IgD-negative memory B cell (primary cell): ENCODE results near the gene OR2V1. TPM values are rescaled to one million over a fixed set of nuclear protein-coding genes. Genes with fewer than 3 reads are reported as not detected.
"Not testable (repeated sequence)": the region's sequence is repeated elsewhere in the genome, so short reads cannot be mapped to it uniquely, and the experiment has no call there.

ENCODE experiments used
- H3K27ac Mint-ChIP-seq, 3 donors: one replicate each; pipeline ENCODE4 v1.8.0; 2020 to 2022; ENCODE audit warnings: mild to moderate bottlenecking in 3 of 3, mixed read lengths in 3 of 3, moderate library complexity in 1 of 3
- H3K27me3 Mint-ChIP-seq: one replicate; pipeline ENCODE4 v1.8.0; 2021; ENCODE audit warnings: mixed read lengths
- H3K36me3 Mint-ChIP-seq: one replicate; pipeline ENCODE4 v1.8.0; 2020; ENCODE audit warnings: mild to moderate bottlenecking, mixed read lengths
- H3K4me1 Mint-ChIP-seq, 3 donors: one replicate each; pipeline ENCODE4 v1.8.0; 2020 to 2022; ENCODE audit warnings: mixed read lengths in 3 of 3, mild to moderate bottlenecking in 1 of 3
- H3K4me3 Mint-ChIP-seq, 4 donors: one replicate each; pipeline ENCODE4 v1.8.0; 2020 to 2022; ENCODE audit warnings: mild to moderate bottlenecking in 4 of 4, mixed read lengths in 4 of 4, moderate library complexity in 3 of 4
- H3K9me3 Mint-ChIP-seq, 3 donors: one replicate each; pipeline ENCODE4 v1.8.0; 2020 to 2021; ENCODE audit warnings: mixed read lengths in 3 of 3, mild to moderate bottlenecking in 1 of 3
- polyA plus RNA-seq: library from polyadenylated mRNA; unstranded; fragments of 300-500 nt; fragmentation: Illumina TruSeq; gene quantifications from one replicate; pipeline ENCODE4 v1.2.3, GENCODE V29; 2021

The OR2V1 gene
- polyA plus RNA-seq, 1 donor from 2014 or later, result not detected

GRCh38 chr5:181096721-181097382, 34.1 kb downstream of the OR2V1 start:
- peaks cover 27% of the 10 kb centered on the region for H3K27me3 Mint-ChIP-seq
- not testable (repeated sequence) for H3K4me3 Mint-ChIP-seq, H3K27ac Mint-ChIP-seq, H3K36me3 Mint-ChIP-seq, H3K9me3 Mint-ChIP-seq, H3K4me1 Mint-ChIP-seq

GRCh38 chr5:181095162-181095561, 35.8 kb downstream of the OR2V1 start:
- H3K4me1 Mint-ChIP-seq, H3K27ac Mint-ChIP-seq, H3K36me3 Mint-ChIP-seq, H3K9me3 Mint-ChIP-seq, H3K4me3 Mint-ChIP-seq: not testable (repeated sequence)
- peaks cover 25% of the 10 kb centered on the region for H3K27me3 Mint-ChIP-seq

- Mint-ChIP-seq H3K9me3 (peaks cover 0 to 4% (median 0%) of the 10 kb centered on the region in 3 donors), H3K36me3 (no peaks in the 10 kb centered on the region), H3K27me3 (peaks cover 11% of the 10 kb centered on the region), H3K4me3 (no peak overlapping the region), H3K27ac (peak overlapping the region in 1 of 3 donors; percentile 7), H3K4me1 (peaks cover 0 to 1% (median 0%) of the 10 kb centered on the region in 3 donors)
Observed at GRCh38 chr5:181092428-181092827, 38.5 kb downstream of the OR2V1 start.

GRCh38 chr5:181088289-181088688, 42.7 kb downstream of the OR2V1 start:
- peaks cover 0 to 1% (median 0%) of the 10 kb centered on the region in 3 donors for H3K4me1 Mint-ChIP-seq
- H3K27ac Mint-ChIP-seq, result no peak overlapping the region
- H3K4me3 Mint-ChIP-seq, result no peak overlapping the region
- H3K27me3 Mint-ChIP-seq, result peaks cover 12% of the 10 kb centered on the region
- peaks cover 0 to 4% (median 0%) of the 10 kb centered on the region in 3 donors for H3K9me3 Mint-ChIP-seq
- H3K36me3 Mint-ChIP-seq, result no peaks in the 10 kb centered on the region

GRCh38 chr5:181087309-181087708, 43.7 kb downstream of the OR2V1 start:
- Mint-ChIP-seq H3K36me3 (no peaks in the 10 kb centered on the region), H3K27ac (no peak overlapping the region), H3K4me3 (no peak overlapping the region), H3K27me3 (peaks cover 10% of the 10 kb centered on the region), H3K9me3 (peaks cover 0 to 4% (median 0%) of the 10 kb centered on the region in 3 donors), H3K4me1 (no peaks in the 10 kb centered on the region)

GRCh38 chr5:181086884-181087205, 44.1 kb downstream of the OR2V1 start:
- H3K27me3 Mint-ChIP-seq, result peaks cover 10% of the 10 kb centered on the region
- H3K4me1 Mint-ChIP-seq, result no peaks in the 10 kb centered on the region
- H3K36me3 Mint-ChIP-seq, result no peaks in the 10 kb centered on the region
- H3K9me3 Mint-ChIP-seq, result peaks cover 0 to 4% (median 0%) of the 10 kb centered on the region in 3 donors
- no peak overlapping the region for H3K27ac Mint-ChIP-seq
- no peak overlapping the region for H3K4me3 Mint-ChIP-seq

- no peaks in the 10 kb centered on the region for H3K4me1 Mint-ChIP-seq
- H3K27ac Mint-ChIP-seq, result peak overlapping the region in 1 of 3 donors; percentile 13
- H3K27me3 Mint-ChIP-seq, result peaks cover 10% of the 10 kb centered on the region
- no peak overlapping the region for H3K4me3 Mint-ChIP-seq
- peaks cover 0 to 4% (median 0%) of the 10 kb centered on the region in 3 donors for H3K9me3 Mint-ChIP-seq
- no peaks in the 10 kb centered on the region for H3K36me3 Mint-ChIP-seq
Observed at GRCh38 chr5:181086026-181086883, 44.7 kb downstream of the OR2V1 start.

GRCh38 chr5:181084621-181085195, 46.3 kb downstream of the OR2V1 start:
- Mint-ChIP-seq H3K9me3 (peaks cover 0 to 4% (median 0%) of the 10 kb centered on the region in 3 donors), H3K4me1 (peaks cover 0 to 2% (median 0%) of the 10 kb centered on the region in 3 donors), H3K4me3 (no peak overlapping the region), H3K36me3 (no peaks in the 10 kb centered on the region), H3K27me3 (peaks cover 12% of the 10 kb centered on the region), H3K27ac (no peak overlapping the region)

GRCh38 chr5:181081989-181082388, 49.0 kb downstream of the OR2V1 start:
- H3K36me3 Mint-ChIP-seq, result no peaks in the 10 kb centered on the region
- H3K9me3 Mint-ChIP-seq, result no peaks in the 10 kb centered on the region
- no peak overlapping the region for H3K4me3 Mint-ChIP-seq
- peaks cover 12% of the 10 kb centered on the region for H3K27me3 Mint-ChIP-seq
- no peak overlapping the region for H3K27ac Mint-ChIP-seq
- peaks cover 0 to 2% (median 0%) of the 10 kb centered on the region in 3 donors for H3K4me1 Mint-ChIP-seq

GRCh38 chr5:181076920-181077319, 54.0 kb downstream of the OR2V1 start:
- peaks cover 0 to 2% (median 0%) of the 10 kb centered on the region in 3 donors for H3K4me1 Mint-ChIP-seq
- no peaks in the 10 kb centered on the region for H3K9me3 Mint-ChIP-seq
- H3K27ac Mint-ChIP-seq, result no peak overlapping the region
- H3K27me3 Mint-ChIP-seq, result peaks cover 6% of the 10 kb centered on the region
- H3K36me3 Mint-ChIP-seq, result no peaks in the 10 kb centered on the region
- no peak overlapping the region for H3K4me3 Mint-ChIP-seq

Other genes with a start within 250 kb of the OR2V1 start
- gene BTNL8, start 232.0 kb downstream of the OR2V1 start, polyA plus RNA-seq, result not detected
- gene BTNL3, start 142.3 kb downstream of the OR2V1 start, polyA plus RNA-seq, result not detected
- 5.1 TPM for gene BTNL9, start 90.9 kb downstream of the OR2V1 start, polyA plus RNA-seq
- gene OR2V2, start 16.4 kb upstream of the OR2V1 start, polyA plus RNA-seq, result not detected
- 0.71 TPM for gene TRIM7, start 74.0 kb upstream of the OR2V1 start, polyA plus RNA-seq
- gene TRIM41, start 92.1 kb upstream of the OR2V1 start, polyA plus RNA-seq, result 1.3 TPM
- 2,243 TPM for gene RACK1, start 112.7 kb upstream of the OR2V1 start, polyA plus RNA-seq
- 31.6 TPM for gene TRIM52, start 130.0 kb upstream of the OR2V1 start, polyA plus RNA-seq
- not detected for gene OR4F3, start 236.1 kb upstream of the OR2V1 start, polyA plus RNA-seq